SK-N-SH (cell line): Measurements from ENCODE around the gene DCP1B. TPM values are rescaled to one million over a fixed set of nuclear protein-coding genes. Genes with fewer than 3 reads are reported as not detected.

Experiments used
- CTCF ChIA-PET: fragments of 300-600, 350-600 bp; formaldehyde crosslinking; extraction: SDS; loops from one replicate; lab custom pipeline; 2021; lab: Yijun Ruan, JAX
- POLR2A ChIA-PET: fragments of 350-600 bp; sonication (Branson Sonifier 250); formaldehyde crosslinking; extraction: SDS; loops from one replicate; lab custom pipeline; 2020; ENCODE audit warnings: antibody characterized with exemption, inconsistent platforms; lab: Yijun Ruan, JAX
- DNase-seq: peaks from one replicate; pipeline ENCODE4 v3.0.0; 2012
- H2AFZ ChIP-seq: fragments of 200-600 bp; sonication (generic); 2 replicates; pipeline ENCODE4 v1.8.1; 2016; ENCODE audit warnings: antibody characterized with exemption, mild to moderate bottlenecking, low read depth
- H3F3A ChIP-seq: fragments of 200-600 bp; sonication (generic); replicated peaks from 2 replicates; pipeline ENCODE3; 2016; ENCODE audit warnings: antibody characterized with exemption, mild to moderate bottlenecking; ENCODE audit not compliant: insufficient read depth
- H3K27ac ChIP-seq, 2 experiments: fragments of 200-500 bp in 1 of 2; fragments of 200-600 bp in 1 of 2; sonication (Bioruptor generic) in 1 of 2; sonication (generic), shearing (Covaris generic) in 1 of 2; 2 replicates each; pipeline versions ENCODE4 v1.5.1 to v1.6.1; 2014 to 2016; ENCODE audit warnings: low read depth in 2 of 2, inconsistent platforms in 1 of 2, low read length in 1 of 2, mild to moderate bottlenecking in 1 of 2, mixed read lengths in 1 of 2
- H3K27me3 ChIP-seq: fragments of 200-600 bp; sonication (generic), shearing (Covaris generic); 2 replicates; pipeline ENCODE4 v1.6.1; 2016; ENCODE audit warnings: mixed run types; ENCODE audit not compliant: insufficient read depth
- H3K36me3 ChIP-seq, 2 experiments: fragments of 200-500 bp in 1 of 2; fragments of 200-600 bp in 1 of 2; sonication (Bioruptor generic) in 1 of 2; sonication (generic) in 1 of 2; replicated peaks in 1 of 2; 2 replicates each; pipeline versions ENCODE3 to v1.5.1; 2014 to 2016; ENCODE audit warnings: low read length in 1 of 2, mild to moderate bottlenecking in 1 of 2; ENCODE audit not compliant: insufficient read depth in 2 of 2, control insufficient read depth in 1 of 2
- H3K4me1 ChIP-seq, 2 experiments: fragments of 200-500 bp in 1 of 2; fragments of 200-600 bp in 1 of 2; sonication (Bioruptor generic) in 1 of 2; sonication (generic), shearing (Covaris generic) in 1 of 2; 2 replicates each; pipeline versions ENCODE4 v1.5.1 to v1.6.1; 2014 to 2016; ENCODE audit warnings: low read depth in 1 of 2, low read length in 1 of 2, mixed run types in 1 of 2; ENCODE audit not compliant: insufficient read depth in 2 of 2, control insufficient read depth in 1 of 2
- H3K4me2 ChIP-seq: fragments of 200-600 bp; sonication (generic), shearing (Covaris generic); 2 replicates; pipeline ENCODE4 v1.6.1; 2017; ENCODE audit warnings: mixed run types
- H3K4me3 ChIP-seq, 2 experiments: fragments of 200-500 bp in 1 of 2; fragments of 200-600 bp in 1 of 2; sonication (Bioruptor generic) in 1 of 2; sonication (generic), shearing (Covaris generic) in 1 of 2; 2 replicates each; pipeline versions ENCODE4 v1.5.1 to v1.8.1; 2014 to 2016; ENCODE audit warnings: low read depth in 2 of 2, inconsistent platforms in 1 of 2, low read length in 1 of 2, mild to moderate bottlenecking in 1 of 2, mixed read lengths in 1 of 2, moderate library complexity in 1 of 2
- H3K79me2 ChIP-seq: fragments of 200-600 bp; sonication (generic); 2 replicates; pipeline ENCODE4 v1.8.1; 2017; ENCODE audit warnings: mild to moderate bottlenecking; ENCODE audit not compliant: insufficient read depth
- H3K9ac ChIP-seq: fragments of 200-600 bp; sonication (generic); 2 replicates; pipeline ENCODE4 v1.6.1; 2017; ENCODE audit warnings: mixed run types
- H3K9me2 ChIP-seq: fragments of 200-600 bp; sonication (generic); 2 replicates; pipeline ENCODE4 v1.6.1; 2017; ENCODE audit warnings: mixed run types
- H3K9me3 ChIP-seq: fragments of 200-600 bp; sonication (generic); 2 replicates; pipeline ENCODE4 v1.6.1; 2017; ENCODE audit warnings: mixed run types, mild to moderate bottlenecking, moderate library complexity
- H4K20me1 ChIP-seq: fragments of 200-600 bp; sonication (generic); 2 replicates; pipeline ENCODE4 v1.6.1; 2017; ENCODE audit warnings: mild to moderate bottlenecking, mixed run types; ENCODE audit not compliant: insufficient read depth
- EZH2phosphoT487 ChIP-seq: fragments of 200-600 bp; sonication (generic); IDR thresholded peaks from 2 replicates; pipeline ENCODE4 v1.6.1; 2017; ENCODE audit warnings: low read depth, mixed run types, mild to moderate bottlenecking, antibody characterized with exemption, moderate library complexity, borderline replicate concordance
- FOSL2 ChIP-seq: IDR thresholded peaks from 2 replicates; pipeline ENCODE4 v1.4.0; 2012; ENCODE audit warnings: low read depth, mild to moderate bottlenecking, moderate library complexity, borderline replicate concordance
- FOXJ3 ChIP-seq: sonication (generic); formaldehyde crosslinking; IDR thresholded peaks from 2 replicates; pipeline ENCODE4 v1.5.1; 2020; ENCODE audit warnings: mild to moderate bottlenecking, missing genetic modification reagents
- GABPA ChIP-seq: IDR thresholded peaks from 2 replicates; pipeline ENCODE4 v1.4.0; 2012; ENCODE audit warnings: low read depth, mild to moderate bottlenecking
- IRF3 ChIP-seq: fragments of 150-350 bp; IDR thresholded peaks from 2 replicates; pipeline ENCODE4 v1.6.1; 2016; ENCODE audit warnings: mild to moderate bottlenecking, low read depth, low read length
- MEF2A ChIP-seq: IDR thresholded peaks from 2 replicates; pipeline ENCODE4 v1.4.0; 2012; ENCODE audit warnings: low read depth, borderline replicate concordance
- MXI1 ChIP-seq: IDR thresholded peaks from 2 replicates; pipeline ENCODE4 v1.6.1; 2012; ENCODE audit warnings: mild to moderate bottlenecking, low read depth, low read length, improper control_type of control experiment
- POLR2AphosphoS5 ChIP-seq: IDR thresholded peaks from 2 replicates; pipeline ENCODE4 v1.6.1; 2012; ENCODE audit warnings: low read depth, low read length
- RAD21 ChIP-seq: IDR thresholded peaks from 2 replicates; pipeline ENCODE4 v1.6.1; 2012; ENCODE audit warnings: mild to moderate bottlenecking, low read length
- RCOR1 ChIP-seq: fragments of 150-350 bp; IDR thresholded peaks from 2 replicates; pipeline ENCODE4 v1.6.1; 2017; ENCODE audit warnings: antibody characterized with exemption, low read length
- REST ChIP-seq: IDR thresholded peaks from 2 replicates; pipeline ENCODE4 v1.6.1; 2012; ENCODE audit warnings: mild to moderate bottlenecking, low read depth, low read length, moderate library complexity
- YY1 ChIP-seq: IDR thresholded peaks from 2 replicates; pipeline ENCODE4 v1.4.0; 2012; ENCODE audit warnings: low read depth, mild to moderate bottlenecking
- ZBTB33 ChIP-seq: IDR thresholded peaks from 2 replicates; pipeline ENCODE4 v1.4.0; 2012; ENCODE audit warnings: low read depth, borderline replicate concordance
- WGBS: methylation state at CpG from one replicate; pipeline ENCODE4 v1.1.6; 2017; ENCODE audit warnings: low lambda C conversion rate; 5-methylcytosine and 5-hydroxymethylcytosine counted together
- polyA plus RNA-seq, 3 experiments: library from polyadenylated mRNA; depleted of rRNA; stranded (reverse); fragments of >200 nt; gene quantifications; 2 replicates each; pipeline ENCODE4 v1.2.3, GENCODE V29; 2012

Gene DCP1B
- polyA plus RNA-seq, 1 of the 3 experiments (the other 2 are of a cell fraction) = 18.8 TPM

GRCh38 chr12:1937481-1938224, 66.6 kb downstream of the DCP1B start:
- peaks cover 6 to 18% of the 10 kb centered on the region in 2 experiments for H3K36me3 ChIP-seq
- no peak for DNase-seq
- H3K4me3 ChIP-seq = no peak overlapping the region
- POLR2A ChIA-PET = no interaction called here
- H3K9me3 ChIP-seq = no peaks in the 10 kb centered on the region
- H3K79me2 ChIP-seq = peaks cover 4% of the 10 kb centered on the region; the same call in 1 of the 2 replicates
- no peak overlapping the region; a peak in 1 of 4 replicates for H3K27ac ChIP-seq
- no peak overlapping the region for H3K4me2 ChIP-seq
- no peaks in the 10 kb centered on the region for H4K20me1 ChIP-seq
- TF ChIP-seq POLR2AphosphoS5 (no peak), RCOR1 (no peak), FOSL2 (no peak), ZBTB33 (no peak), REST (no peak), MXI1 (no peak), EZH2phosphoT487 (no peak), RAD21 (no peak), FOXJ3 (CRISPR knock-in tag) (no peak), YY1 (no peak), MEF2A (no peak), IRF3 (no peak), GABPA (no peak)
- no peak overlapping the region for H2AFZ ChIP-seq
- CTCF ChIA-PET = interaction anchor here (1.0 to 5.3 kb wide), 3 partner anchors 13 to 285 kb away, joined by 3 to 349 read pairs (median 140); no protein-coding TSS in a partner anchor
- H3K9me2 ChIP-seq = no peaks in the 10 kb centered on the region
- peaks cover 0 to 53% of the 10 kb centered on the region in 2 experiments; a peak in 2 of 4 replicates for H3K4me1 ChIP-seq
- WGBS = 94% methylated on average over 12 of the region's 12 CpGs
- peaks cover 3% of the 10 kb centered on the region for H3F3A ChIP-seq
- H3K9ac ChIP-seq = no peak overlapping the region
- no peaks in the 10 kb centered on the region for H3K27me3 ChIP-seq
